ENCODE measurements around the gene TANC1. TPM values are rescaled to one million over a fixed set of nuclear protein-coding genes. Genes with fewer than 3 reads are reported as not detected.

The TANC1 gene
- total RNA-seq, 1 donor from 2014 or later: 45.0 TPM

- no peak overlapping the region for H3K27ac Mint-ChIP-seq (ENCODE audit: unreplicated experiment)
- Histone ChIP-seq H3K4me3 (ENCODE audit: insufficient read depth, low read depth, low read length) (no peak overlapping the region), H3K4me1 (ENCODE audit: insufficient read depth, low read length) (peaks cover 21% of the 10 kb centered on the region), H3K9me3 (ENCODE audit: insufficient read depth, low read depth, low read length) (no peaks in the 10 kb centered on the region), H3K4me2 (ENCODE audit: low read length) (no peak overlapping the region), H2AFZ (ENCODE audit: low read depth, low read length) (no peak overlapping the region), H3K27ac (ENCODE audit: low read depth, low read length) (no peak overlapping the region), H3K36me3 (ENCODE audit: insufficient read depth, low read length) (peaks cover 10% of the 10 kb centered on the region), H3K9ac (ENCODE audit: low read length) (no peak overlapping the region), H4K20me1 (ENCODE audit: insufficient read depth, low read length) (peaks cover 4% of the 10 kb centered on the region), H3K79me2 (ENCODE audit: insufficient read depth, low read length) (peaks cover 57% of the 10 kb centered on the region), H3K27me3 (ENCODE audit: insufficient read depth, low read length) (no peaks in the 10 kb centered on the region)
- FAIRE-seq (no peak), DNase-seq (ENCODE audit: low read depth) (no peak)
- no peak overlapping the region for H3K4me3 Mint-ChIP-seq (ENCODE audit: unreplicated experiment)
- H3K27me3 Mint-ChIP-seq (ENCODE audit: low read depth, unreplicated experiment): no peaks in the 10 kb centered on the region
- H3K9me3 Mint-ChIP-seq (ENCODE audit: unreplicated experiment): no peaks in the 10 kb centered on the region
- TF ChIP-seq, protein P1, sequence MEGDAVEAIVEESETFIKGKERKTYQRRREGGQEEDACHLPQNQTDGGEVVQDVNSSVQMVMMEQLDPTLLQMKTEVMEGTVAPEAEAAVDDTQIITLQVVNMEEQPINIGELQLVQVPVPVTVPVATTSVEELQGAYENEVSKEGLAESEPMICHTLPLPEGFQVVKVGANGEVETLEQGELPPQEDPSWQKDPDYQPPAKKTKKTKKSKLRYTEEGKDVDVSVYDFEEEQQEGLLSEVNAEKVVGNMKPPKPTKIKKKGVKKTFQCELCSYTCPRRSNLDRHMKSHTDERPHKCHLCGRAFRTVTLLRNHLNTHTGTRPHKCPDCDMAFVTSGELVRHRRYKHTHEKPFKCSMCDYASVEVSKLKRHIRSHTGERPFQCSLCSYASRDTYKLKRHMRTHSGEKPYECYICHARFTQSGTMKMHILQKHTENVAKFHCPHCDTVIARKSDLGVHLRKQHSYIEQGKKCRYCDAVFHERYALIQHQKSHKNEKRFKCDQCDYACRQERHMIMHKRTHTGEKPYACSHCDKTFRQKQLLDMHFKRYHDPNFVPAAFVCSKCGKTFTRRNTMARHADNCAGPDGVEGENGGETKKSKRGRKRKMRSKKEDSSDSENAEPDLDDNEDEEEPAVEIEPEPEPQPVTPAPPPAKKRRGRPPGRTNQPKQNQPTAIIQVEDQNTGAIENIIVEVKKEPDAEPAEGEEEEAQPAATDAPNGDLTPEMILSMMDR (IDR thresholded peaks at IDR 0.05; ENCODE audit: insufficient read depth, low read depth, low read length): no peak
- no peak for TF ChIP-seq EZH2 (IDR thresholded peaks at IDR 0.05; ENCODE audit: insufficient read depth, low read length)
- H3K36me3 Mint-ChIP-seq (ENCODE audit: low read depth, unreplicated experiment): peaks cover 5% of the 10 kb centered on the region
- H3K4me1 Mint-ChIP-seq (ENCODE audit: low read depth, unreplicated experiment): peaks cover 36% of the 10 kb centered on the region
These were observed 95.2 kb downstream of the TANC1 start for GRCh38 chr2:159063677-159064076.

GRCh38 chr2:159064446-159065301, 96.2 kb downstream of the TANC1 start:
- Histone ChIP-seq H3K4me3 (ENCODE audit: insufficient read depth, low read depth, low read length) (no peak overlapping the region), H3K9ac (ENCODE audit: low read length) (peak overlapping the region; percentile 16), H3K79me2 (ENCODE audit: insufficient read depth, low read length) (peaks cover 49% of the 10 kb centered on the region), H3K27me3 (ENCODE audit: insufficient read depth, low read length) (no peaks in the 10 kb centered on the region), H3K4me1 (ENCODE audit: insufficient read depth, low read length) (peaks cover 29% of the 10 kb centered on the region), H3K4me2 (ENCODE audit: low read length) (peak overlapping the region; percentile 61), H3K36me3 (ENCODE audit: insufficient read depth, low read length) (peaks cover 10% of the 10 kb centered on the region), H3K9me3 (ENCODE audit: insufficient read depth, low read depth, low read length) (no peaks in the 10 kb centered on the region), H4K20me1 (ENCODE audit: insufficient read depth, low read length) (peaks cover 1% of the 10 kb centered on the region), H3K27ac (ENCODE audit: low read depth, low read length) (peak overlapping the region; percentile 29), H2AFZ (ENCODE audit: low read depth, low read length) (no peak overlapping the region)
- FAIRE-seq (no peak), DNase-seq (ENCODE audit: low read depth) (peak; percentile 68)
- H3K27me3 Mint-ChIP-seq (ENCODE audit: low read depth, unreplicated experiment): no peaks in the 10 kb centered on the region
- H3K27ac Mint-ChIP-seq (ENCODE audit: unreplicated experiment): peak overlapping the region; percentile 2
- TF ChIP-seq, protein P1 (IDR thresholded peaks at IDR 0.05; ENCODE audit: insufficient read depth, low read depth, low read length): no peak
- no peak for TF ChIP-seq EZH2 (IDR thresholded peaks at IDR 0.05; ENCODE audit: insufficient read depth, low read length)
- H3K36me3 Mint-ChIP-seq (ENCODE audit: low read depth, unreplicated experiment): peaks cover 5% of the 10 kb centered on the region
- no peaks in the 10 kb centered on the region for H3K9me3 Mint-ChIP-seq (ENCODE audit: unreplicated experiment)
- H3K4me3 Mint-ChIP-seq (ENCODE audit: unreplicated experiment): peak overlapping the region; percentile 42
- H3K4me1 Mint-ChIP-seq (ENCODE audit: low read depth, unreplicated experiment): peaks cover 32% of the 10 kb centered on the region

DNA sequence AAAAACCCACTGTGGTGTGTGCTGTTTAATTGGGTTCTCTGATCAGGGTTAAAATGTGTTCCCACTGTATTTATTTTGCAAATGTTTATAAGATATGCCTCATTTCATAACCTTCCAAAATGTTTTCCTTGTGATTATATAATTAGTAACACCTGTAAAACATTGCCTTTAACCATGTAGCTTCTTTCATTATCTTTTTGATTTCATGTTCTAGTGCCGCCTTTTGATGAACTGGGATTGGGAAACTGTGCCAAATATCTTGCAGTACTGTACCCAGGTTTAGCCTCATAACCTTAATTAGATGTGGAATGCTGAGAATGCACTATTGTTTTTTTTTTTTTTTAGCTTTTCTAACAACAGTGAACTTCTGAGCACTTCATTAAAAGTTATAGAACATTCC, 96.9 kb downstream of the TANC1 start:
- no peak for TF ChIP-seq EZH2 (IDR thresholded peaks at IDR 0.05; ENCODE audit: insufficient read depth, low read length)
- TF ChIP-seq, protein P1 (IDR thresholded peaks at IDR 0.05; ENCODE audit: insufficient read depth, low read depth, low read length): no peak
- peak overlapping the region; percentile 2 for H3K27ac Mint-ChIP-seq (ENCODE audit: unreplicated experiment)
- H3K9ac ChIP-seq (ENCODE audit: low read length): peak overlapping the region; percentile 16
- H3K4me3 Mint-ChIP-seq (ENCODE audit: unreplicated experiment): peak overlapping the region; percentile 42
- H2AFZ ChIP-seq (ENCODE audit: low read depth, low read length): no peak overlapping the region
- peaks cover 35% of the 10 kb centered on the region for H3K4me1 ChIP-seq (ENCODE audit: insufficient read depth, low read length)
- H3K4me3 ChIP-seq (ENCODE audit: insufficient read depth, low read depth, low read length): no peak overlapping the region
- no peak for FAIRE-seq
- no peaks in the 10 kb centered on the region for H3K27me3 Mint-ChIP-seq (ENCODE audit: low read depth, unreplicated experiment)
- peaks cover 5% of the 10 kb centered on the region for H3K36me3 Mint-ChIP-seq (ENCODE audit: low read depth, unreplicated experiment)
- peaks cover 32% of the 10 kb centered on the region for H3K4me1 Mint-ChIP-seq (ENCODE audit: low read depth, unreplicated experiment)
- H3K36me3 ChIP-seq (ENCODE audit: insufficient read depth, low read length): peaks cover 8% of the 10 kb centered on the region
- no peaks in the 10 kb centered on the region for H4K20me1 ChIP-seq (ENCODE audit: insufficient read depth, low read length)
- peak overlapping the region; percentile 29 for H3K27ac ChIP-seq (ENCODE audit: low read depth, low read length)
- H3K27me3 ChIP-seq (ENCODE audit: insufficient read depth, low read length): no peaks in the 10 kb centered on the region
- no peak for DNase-seq (ENCODE audit: low read depth)
- peak overlapping the region; percentile 61 for H3K4me2 ChIP-seq (ENCODE audit: low read length)
- H3K79me2 ChIP-seq (ENCODE audit: insufficient read depth, low read length): peaks cover 46% of the 10 kb centered on the region
- no peaks in the 10 kb centered on the region for H3K9me3 Mint-ChIP-seq (ENCODE audit: unreplicated experiment)
- H3K9me3 ChIP-seq (ENCODE audit: insufficient read depth, low read depth, low read length): no peaks in the 10 kb centered on the region

Measured in astrocyte (in vitro differentiated cells and primary cell).